ENCODE measurements around the gene IPO13. TPM values are rescaled to one million over a fixed set of nuclear protein-coding genes. Genes with fewer than 3 reads are reported as not detected.

The IPO13 gene
- polyA plus RNA-seq, 3 donors = 33.6 to 36.0 (median 35.6) TPM

GRCh38 chr1:43982808-43983207, 36.1 kb downstream of the IPO13 start:
- DNase-seq (ENCODE audit: low read depth in 3 of 3, low spot score in 2 of 3) = no peak

GRCh38 chr1:43983253-43983899, 36.6 kb downstream of the IPO13 start:
- DNase-seq (ENCODE audit: low read depth in 3 of 3, low spot score in 2 of 3) = no peak

GRCh38 chr1:43984855-43985254, 38.1 kb downstream of the IPO13 start:
- DNase-seq (ENCODE audit: low read depth in 3 of 3, low spot score in 2 of 3) = no peak

- no peak for DNase-seq (ENCODE audit: low read depth in 3 of 3, low spot score in 2 of 3)
Observed at GRCh38 chr1:43985984-43986595, 39.3 kb downstream of the IPO13 start.

- no peak for DNase-seq (ENCODE audit: low read depth in 3 of 3, low spot score in 2 of 3)
Observed at GRCh38 chr1:43986712-43987111, 40.0 kb downstream of the IPO13 start.

GRCh38 chr1:43987159-43987902, 40.6 kb downstream of the IPO13 start:
- no peak for DNase-seq (ENCODE audit: low read depth in 3 of 3, low spot score in 2 of 3)

GRCh38 chr1:43990271-43991199, 43.8 kb downstream of the IPO13 start:
- DNase-seq (ENCODE audit: low read depth in 3 of 3, low spot score in 2 of 3) = no peak

- no peak for DNase-seq (ENCODE audit: low read depth in 3 of 3, low spot score in 2 of 3)
Observed at GRCh38 chr1:43991200-43991475, 44.4 kb downstream of the IPO13 start.

- no peak for DNase-seq (ENCODE audit: low read depth in 3 of 3, low spot score in 2 of 3)
Observed at GRCh38 chr1:43991476-43992231, 44.9 kb downstream of the IPO13 start, which contains the start of gene CCDC24. Gene CCDC24, plus strand, starts transcription at chr1:43991599. Its CDS starts 280 bp downstream, at chr1:43991879.

GRCh38 chr1:43992232-43992995, 45.7 kb downstream of the IPO13 start:
- DNase-seq (ENCODE audit: low read depth in 3 of 3, low spot score in 2 of 3) = no peak

- no peak for DNase-seq (ENCODE audit: low read depth in 3 of 3, low spot score in 2 of 3)
Observed at GRCh38 chr1:43993206-43993914, 46.6 kb downstream of the IPO13 start.

GRCh38 chr1:43994071-43994470, 47.3 kb downstream of the IPO13 start:
- DNase-seq (ENCODE audit: low read depth in 3 of 3, low spot score in 2 of 3) = no peak

GRCh38 chr1:43994794-43995790, 48.3 kb downstream of the IPO13 start:
- no peak for DNase-seq (ENCODE audit: low read depth in 3 of 3, low spot score in 2 of 3)

- no peak for DNase-seq (ENCODE audit: low read depth in 3 of 3, low spot score in 2 of 3)
Observed at GRCh38 chr1:43995984-43996732, 49.4 kb downstream of the IPO13 start.

- DNase-seq (ENCODE audit: low read depth in 3 of 3, low spot score in 2 of 3) = no peak
Observed at GRCh38 chr1:43996733-43997115, 50.0 kb downstream of the IPO13 start.

- DNase-seq (ENCODE audit: low read depth in 3 of 3, low spot score in 2 of 3) = no peak
Observed at GRCh38 chr1:43997295-43997999, 50.7 kb downstream of the IPO13 start.

All from right renal cortex interstitium (tissue), 3 donors.